C4-2B (cell line): Measurements from ENCODE around the gene OR56A5.

ENCODE experiments used
- CTCF ChIP-seq: fragments of 450-650 bp; conservative IDR thresholded peaks from 2 replicates; pipeline ENCODE4 v1.5.1; 2017; ENCODE audit warnings: mild to moderate bottlenecking
- ZFX ChIP-seq: fragments of 450-650 bp; IDR thresholded peaks from 2 replicates; pipeline ENCODE4 v1.6.1; 2017

- no peak for TF ChIP-seq CTCF
- TF ChIP-seq ZFX: no peak
These were observed 45.4 kb downstream of the OR56A5 start for GRCh38 chr11:5922749-5923426.
